Pancreas (tissue), 10 donors: ENCODE measurements around the gene HLA-DQB2. TPM values are rescaled to one million over a fixed set of nuclear protein-coding genes. Genes with fewer than 3 reads are reported as not detected.
"Not testable (repeated sequence)": the region's sequence is repeated elsewhere in the genome, so short reads cannot be mapped to it uniquely, and the experiment has no call there.

Experiments used
- ATAC-seq, 4 donors: fragments of 200-7000 bp; cut with Tn5 transposase; one replicate each; pipeline versions ENCODE4 v1.8.0 to v1.9.1; 2020; ENCODE audit warnings: mild to moderate bottlenecking in 4 of 4, moderate library complexity in 4 of 4
- DNase-seq, 6 donors: peaks; one replicate each; pipeline ENCODE4 v3.0.0-alpha.2; 2020
- FAIRE-seq: peaks from 2 replicates; lab custom pipeline; 2012; peaks lifted over from hg19 to GRCh38; lab: Jason Lieb, UNC
- H3K27ac ChIP-seq, 4 donors: fragments of 200-600 bp; sonication (generic); 1 replicate in 3 of 4; 2 replicates in 1 of 4; pipeline versions ENCODE4 v1.5.0 to v1.8.0; 2020
- H3K27me3 ChIP-seq, 4 donors: fragments of 200-600 bp; one replicate each; pipeline ENCODE4 v1.8.0; 2021
- H3K36me3 ChIP-seq, 3 donors: fragments of 200-600 bp; sonication (generic) in 1 of 3; one replicate each; pipeline versions ENCODE4 v1.5.0 to v1.8.0; 2020 to 2021
- H3K4me1 ChIP-seq, 3 donors: fragments of 200-600 bp; one replicate each; pipeline ENCODE4 v1.8.0; 2021
- H3K4me3 ChIP-seq, 4 donors: fragments of 200-600 bp; sonication (generic) in 2 of 4; one replicate each; pipeline versions ENCODE4 v1.5.0 to v1.8.0; 2020 to 2021
- H3K9me3 ChIP-seq, 4 donors: fragments of 200-600 bp; one replicate each; pipeline ENCODE4 v1.8.0; 2021
- WGBS, 2 donors: extraction: QIAGEN DNeasy Blood & Tissue Kit; methylation state at CpG; one replicate each; pipeline ENCODE4 v1.1.7; 2013; 5-methylcytosine and 5-hydroxymethylcytosine counted together
- intact Hi-C, 3 donors: fragments of 100-400 bp; cut with DNase I; formaldehyde crosslinking; loops; one replicate each; pipeline versions ENCODE4 v1.11.1 to v1.14.2; 2022
- polyA plus RNA-seq, 2 donors: library from polyadenylated mRNA; stranded (reverse); fragments of 200-250 nt; gene quantifications; one replicate each; pipeline ENCODE4 v1.2.3, GENCODE V29; 2013
- total RNA-seq, 6 donors: library from RNA; stranded (reverse); fragmentation: NEBNext Ultra II Directional in 4 of 6; extraction: Animal tissue kit (Norgen Biotek cat#: 25700) in 4 of 6; gene quantifications; one replicate each; pipeline versions ENCODE4 v1.2.1 to v1.2.4, GENCODE V29; 2021 to 2023
- TF ChIP-seq, protein P1 (sequence below), 4 donors: fragments of 200-600 bp; sonication (generic) in 3 of 4; IDR thresholded peaks; one replicate each; pipeline versions ENCODE4 v1.5.0 to v1.8.0; 2021; ENCODE audit warnings: antibody characterized with exemption in 4 of 4
- donor health status: healthy with polysubstance abuse.
- donor health status: DM: no; HTN: no; CAD: no; lungs with moderate emphysema.
- donor health status: DM: no; HTN: no; CAD: no.
- donor health status: control.
- donor health status: control.
- donor health status: Bipolar disorder and iron deficiency.
- donor health status: DM: yes; HTN: yes; CAD: no.
- donor health status: DM: no; HTN: no; CAD: no.
- donor health status: DM: no; HTN: no; CAD: no.
- donor health status: DM: yes; HTN: yes; CAD: no.

HLA-DQB2 gene
- total RNA-seq (1 to 10 TPM in 2 of 6 donors, under 1 TPM in 3, not detected in 1; 0.35 to 3.8 (median 0.47) TPM), polyA plus RNA-seq (not detected)

GRCh38 chr6:32763421-32763820 lies at the start of gene HLA-DQB2:
HLA-DQB2 (minus strand) TSS chr6:32763532; CDS start chr6:32763470, 62 bp downstream.
- Histone ChIP-seq H3K36me3 (no peaks in the 10 kb centered on the region), H3K4me1 (no peaks in the 10 kb centered on the region), H3K9me3 (no peaks in the 10 kb centered on the region), H3K27ac (no peak within 1 kb of the TSS), H3K4me3 (no peak within 1 kb of the TSS), H3K27me3 (no peaks in the 10 kb centered on the region)
- FAIRE-seq = no peak
- intact Hi-C loops = loop anchor here in 1 of 3 donors (10.0 kb wide), 1 partner anchor 99 kb away; the partner anchor contains the start of gene HLA-DQB1
- ATAC-seq = no peak
- 28 to 48% methylated on average over 4 of the region's 4 CpGs for WGBS, 2 donors
- TF ChIP-seq, protein P1, sequence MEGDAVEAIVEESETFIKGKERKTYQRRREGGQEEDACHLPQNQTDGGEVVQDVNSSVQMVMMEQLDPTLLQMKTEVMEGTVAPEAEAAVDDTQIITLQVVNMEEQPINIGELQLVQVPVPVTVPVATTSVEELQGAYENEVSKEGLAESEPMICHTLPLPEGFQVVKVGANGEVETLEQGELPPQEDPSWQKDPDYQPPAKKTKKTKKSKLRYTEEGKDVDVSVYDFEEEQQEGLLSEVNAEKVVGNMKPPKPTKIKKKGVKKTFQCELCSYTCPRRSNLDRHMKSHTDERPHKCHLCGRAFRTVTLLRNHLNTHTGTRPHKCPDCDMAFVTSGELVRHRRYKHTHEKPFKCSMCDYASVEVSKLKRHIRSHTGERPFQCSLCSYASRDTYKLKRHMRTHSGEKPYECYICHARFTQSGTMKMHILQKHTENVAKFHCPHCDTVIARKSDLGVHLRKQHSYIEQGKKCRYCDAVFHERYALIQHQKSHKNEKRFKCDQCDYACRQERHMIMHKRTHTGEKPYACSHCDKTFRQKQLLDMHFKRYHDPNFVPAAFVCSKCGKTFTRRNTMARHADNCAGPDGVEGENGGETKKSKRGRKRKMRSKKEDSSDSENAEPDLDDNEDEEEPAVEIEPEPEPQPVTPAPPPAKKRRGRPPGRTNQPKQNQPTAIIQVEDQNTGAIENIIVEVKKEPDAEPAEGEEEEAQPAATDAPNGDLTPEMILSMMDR (IDR thresholded peaks at IDR 0.05) = no peak
- no peak for DNase-seq

DNA sequence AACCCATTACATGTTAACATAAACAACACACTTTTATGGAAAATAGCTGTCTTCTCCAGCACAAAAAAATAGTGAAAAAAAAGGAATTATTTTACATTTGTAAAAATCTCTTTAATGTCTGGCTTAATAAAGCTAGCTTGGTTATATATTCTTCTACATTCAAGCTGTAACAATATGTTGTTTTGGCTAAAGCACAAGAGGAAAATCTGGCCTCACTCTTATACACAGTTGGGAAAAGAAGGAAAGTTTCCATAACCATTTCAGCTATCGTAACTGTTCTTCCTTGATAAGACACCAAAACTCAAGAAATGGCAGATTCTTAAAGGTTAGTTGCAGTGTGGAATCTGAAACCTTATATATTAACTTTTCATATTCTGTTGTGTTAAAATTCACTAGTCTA lies 45.8 kb upstream of the HLA-DQB2 start:
- intact Hi-C loops = no loop called here
- TF ChIP-seq, protein P1 (IDR thresholded peaks at IDR 0.05) = no peak
- H3K27ac ChIP-seq = no peak overlapping the region
- H3K36me3 ChIP-seq = no peaks in the 10 kb centered on the region
- DNase-seq (no peak), ATAC-seq (no peak), FAIRE-seq (no peak)
- no peak overlapping the region for H3K4me3 ChIP-seq
- H3K27me3 ChIP-seq = no peaks in the 10 kb centered on the region
- WGBS, 2 donors = 0 to 40% methylated on average over 1 of the region's 1 CpG
- no peaks in the 10 kb centered on the region for H3K4me1 ChIP-seq
- no peaks in the 10 kb centered on the region for H3K9me3 ChIP-seq

GRCh38 chr6:32807020-32807580 lies 43.8 kb upstream of the HLA-DQB2 start:
- WGBS, 2 donors = 69 to 71% methylated on average over 5 of the region's 5 CpGs
- DNase-seq (no peak), ATAC-seq (no peak), FAIRE-seq (no peak)
- H3K4me3 ChIP-seq = no peak overlapping the region
- H3K27me3 ChIP-seq = no peaks in the 10 kb centered on the region
- H3K27ac ChIP-seq = no peak overlapping the region
- intact Hi-C loops = no loop called here
- no peaks in the 10 kb centered on the region for H3K36me3 ChIP-seq
- no peaks in the 10 kb centered on the region for H3K9me3 ChIP-seq
- H3K4me1 ChIP-seq = no peaks in the 10 kb centered on the region
- TF ChIP-seq, protein P1 (IDR thresholded peaks at IDR 0.05) = no peak

GRCh38 chr6:32805404-32805803 lies 42.1 kb upstream of the HLA-DQB2 start:
- H3K36me3 ChIP-seq, H3K4me1 ChIP-seq, H3K27ac ChIP-seq, FAIRE-seq, intact Hi-C loops, H3K4me3 ChIP-seq, H3K27me3 ChIP-seq, H3K9me3 ChIP-seq, DNase-seq, ATAC-seq: not testable (repeated sequence)

GRCh38 chr6:32803416-32803815 lies 40.1 kb upstream of the HLA-DQB2 start:
- Histone ChIP-seq H3K27ac (no peak overlapping the region), H3K4me3 (no peak overlapping the region), H3K27me3 (peaks cover 0 to 9% (median 0%) of the 10 kb centered on the region in 4 donors), H3K9me3 (no peaks in the 10 kb centered on the region), H3K36me3 (no peaks in the 10 kb centered on the region), H3K4me1 (no peaks in the 10 kb centered on the region)
- intact Hi-C loops = no loop called here
- no peak for FAIRE-seq
- WGBS, 2 donors = 26 to 61% methylated on average over 2 of the region's 2 CpGs
- no peak for DNase-seq
- TF ChIP-seq, protein P1 (IDR thresholded peaks at IDR 0.05) = no peak
- ATAC-seq = no peak
